Endothelial cell (in vitro differentiated cells): ENCODE measurements around the gene RFT1. TPM values are rescaled to one million over a fixed set of nuclear protein-coding genes. Genes with fewer than 3 reads are reported as not detected.

ENCODE experiments used
- DNase-seq: peaks from one replicate; pipeline ENCODE4 v3.0.0; 2021; ENCODE audit warnings: low spot score
- H3K27ac Mint-ChIP-seq: one replicate; pipeline ENCODE4 v1.8.0; 2021; ENCODE audit warnings: mixed read lengths, inconsistent platforms; ENCODE audit not compliant: unreplicated experiment
- H3K27me3 Mint-ChIP-seq: one replicate; pipeline ENCODE4 v1.8.0; 2021; ENCODE audit warnings: mild to moderate bottlenecking, moderate library complexity, mixed read lengths, inconsistent platforms; ENCODE audit not compliant: unreplicated experiment
- H3K36me3 Mint-ChIP-seq: one replicate; pipeline ENCODE4 v1.8.0; 2021; ENCODE audit warnings: mild to moderate bottlenecking, low read depth, mixed read lengths, inconsistent platforms; ENCODE audit not compliant: unreplicated experiment
- H3K4me1 Mint-ChIP-seq: one replicate; pipeline ENCODE4 v1.8.0; 2021; ENCODE audit warnings: mild to moderate bottlenecking, mixed read lengths, inconsistent platforms; ENCODE audit not compliant: unreplicated experiment
- H3K4me3 Mint-ChIP-seq: one replicate; pipeline ENCODE4 v1.8.0; 2021; ENCODE audit warnings: mild to moderate bottlenecking, mixed read lengths, inconsistent platforms; ENCODE audit not compliant: unreplicated experiment
- H3K9me3 Mint-ChIP-seq: one replicate; pipeline ENCODE4 v1.8.0; 2021; ENCODE audit warnings: mixed read lengths, inconsistent platforms; ENCODE audit not compliant: unreplicated experiment
- CTCF ChIP-seq: fragments of 200-600 bp; sonication (generic); IDR thresholded peaks from one replicate; pipeline ENCODE4 v1.5.0; 2021; ENCODE audit warnings: antibody characterized with exemption; ENCODE audit not compliant: unreplicated experiment
- total RNA-seq: library from RNA; stranded (reverse); fragmentation: NEBNext Ultra II Directional; extraction: Animal tissue kit (Norgen Biotek cat#: 25700); gene quantifications from one replicate; pipeline ENCODE4 v1.2.1, GENCODE V29; 2021; ENCODE audit not compliant: unreplicated experiment

RFT1 gene
- total RNA-seq, 1 donor from 2014 or later = 21.1 TPM

- Mint-ChIP-seq H3K36me3 (peaks cover 3% of the 10 kb centered on the region), H3K4me3 (no peak overlapping the region), H3K27ac (no peak overlapping the region), H3K9me3 (no peaks in the 10 kb centered on the region), H3K4me1 (no peaks in the 10 kb centered on the region), H3K27me3 (peaks cover 2% of the 10 kb centered on the region)
- DNase-seq = no peak
- no peak for TF ChIP-seq CTCF
These were observed 19.5 kb upstream of the RFT1 start for GRCh38 chr3:53149699-53150098.

GRCh38 chr3:53149006-53149690 lies 18.9 kb upstream of the RFT1 start:
- TF ChIP-seq CTCF = no peak
- DNase-seq = no peak
- Mint-ChIP-seq H3K36me3 (peaks cover 3% of the 10 kb centered on the region), H3K4me3 (no peak overlapping the region), H3K4me1 (no peaks in the 10 kb centered on the region), H3K27me3 (peaks cover 2% of the 10 kb centered on the region), H3K27ac (no peak overlapping the region), H3K9me3 (no peaks in the 10 kb centered on the region)

DNA sequence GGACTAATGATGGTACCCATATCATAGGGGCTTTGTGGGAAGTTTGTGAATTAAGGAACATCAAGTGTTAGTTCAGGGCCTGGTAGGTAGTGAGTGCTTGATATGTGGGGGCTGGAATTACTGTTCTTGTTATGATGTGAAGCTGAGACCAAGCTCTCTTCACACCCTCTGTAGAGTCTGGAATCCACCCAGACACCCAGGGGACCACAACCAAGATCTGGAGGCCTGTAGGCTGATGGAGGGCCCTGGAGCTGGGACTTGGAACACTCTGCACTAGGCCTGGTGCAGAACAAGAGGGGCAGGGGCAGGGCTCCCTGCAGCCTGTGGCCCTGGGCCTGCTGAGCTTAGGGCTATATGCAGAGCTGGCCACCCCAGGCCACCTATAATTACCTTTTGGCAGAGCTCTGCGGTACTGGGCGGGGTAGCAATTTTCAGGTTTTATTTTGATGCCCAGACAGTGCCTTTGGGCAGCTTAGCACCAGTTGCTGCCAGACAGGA lies 17.7 kb upstream of the RFT1 start:
- no peak overlapping the region for H3K27ac Mint-ChIP-seq
- no peak for TF ChIP-seq CTCF

DNA sequence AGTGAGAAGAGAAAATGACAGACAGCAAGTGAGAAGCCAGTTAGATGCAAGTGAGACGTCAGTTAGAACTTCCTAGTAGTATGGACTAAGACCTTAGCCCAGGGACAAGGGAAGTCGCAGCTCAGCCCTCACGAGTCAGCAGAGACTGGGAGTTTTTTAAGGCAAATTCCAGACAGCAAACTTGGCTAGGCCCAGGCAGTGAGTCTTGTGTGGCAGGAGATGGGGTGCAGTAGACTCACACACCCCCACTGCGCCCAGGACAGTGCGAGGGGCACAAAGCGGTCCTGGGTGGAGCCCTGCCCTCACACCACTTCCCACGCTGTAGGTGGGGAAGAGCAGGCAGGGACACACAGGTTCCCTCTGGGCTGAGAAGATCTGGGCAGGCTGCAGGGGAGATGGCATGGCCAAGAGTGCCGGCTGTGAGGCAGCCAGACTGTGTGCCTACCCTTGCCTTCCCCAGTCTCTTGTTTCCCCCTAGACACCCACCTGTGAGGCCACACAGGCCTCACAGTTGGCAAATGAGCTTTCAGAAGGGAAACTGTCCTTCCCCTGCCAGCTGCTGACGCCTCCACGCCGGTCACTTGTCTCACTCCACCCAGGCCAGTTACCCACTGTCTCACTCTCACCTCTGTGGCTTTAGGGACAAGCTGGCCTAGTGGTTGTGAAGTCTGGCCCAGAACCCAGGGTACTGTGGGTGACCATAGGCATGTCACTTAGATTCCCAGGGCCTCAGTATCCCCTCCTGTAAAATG lies 17.1 kb upstream of the RFT1 start:
- no peaks in the 10 kb centered on the region for H3K9me3 Mint-ChIP-seq
- peaks cover 3% of the 10 kb centered on the region for H3K36me3 Mint-ChIP-seq
- peaks cover 4% of the 10 kb centered on the region for H3K27me3 Mint-ChIP-seq
- H3K4me1 Mint-ChIP-seq = no peaks in the 10 kb centered on the region
- no peak for DNase-seq
- TF ChIP-seq CTCF = no peak
- H3K4me3 Mint-ChIP-seq = no peak overlapping the region
- no peak overlapping the region for H3K27ac Mint-ChIP-seq

More for the DNA sequence above, 17.7 kb upstream of the RFT1 start:
- no peak overlapping the region for H3K4me3 Mint-ChIP-seq
- no peaks in the 10 kb centered on the region for H3K9me3 Mint-ChIP-seq
- H3K27me3 Mint-ChIP-seq = peaks cover 6% of the 10 kb centered on the region
- no peaks in the 10 kb centered on the region for H3K4me1 Mint-ChIP-seq
- peaks cover 3% of the 10 kb centered on the region for H3K36me3 Mint-ChIP-seq
- no peak for DNase-seq
